Activated CD4-positive, alpha-beta memory T cell treated with anti-CD3 and anti-CD28 coated beads for 36 hours (primary cell): Measurements from ENCODE around the gene GALNT1. TPM values are rescaled to one million over a fixed set of nuclear protein-coding genes. Genes with fewer than 3 reads are reported as not detected.

ENCODE experiments used
- CTCF ChIA-PET: fragments of 350-600 bp; sonication (Branson Sonifier 250); formaldehyde crosslinking; loops from one replicate; lab custom pipeline; 2021; ENCODE audit warnings: antibody characterized with exemption, inconsistent platforms; lab: Charles Lee
- POLR2A ChIA-PET: fragments of 350-600 bp; sonication (Branson Sonifier 250); formaldehyde crosslinking; loops from one replicate; lab custom pipeline; 2021; ENCODE audit warnings: antibody characterized with exemption; lab: Charles Lee
- DNase-seq: peaks from one replicate; pipeline ENCODE4 v3.0.0-alpha.2; 2020
- H3K27ac Mint-ChIP-seq: one replicate; pipeline ENCODE4 v1.8.0; 2021; ENCODE audit warnings: mixed read lengths
- H3K27me3 Mint-ChIP-seq: one replicate; pipeline ENCODE4 v1.8.0; 2021; ENCODE audit warnings: mixed read lengths
- H3K36me3 Mint-ChIP-seq: one replicate; pipeline ENCODE4 v1.8.0; 2021; ENCODE audit warnings: mixed read lengths
- H3K4me1 Mint-ChIP-seq: one replicate; pipeline ENCODE4 v1.8.0; 2021; ENCODE audit warnings: low read depth, mixed read lengths
- H3K4me3 Mint-ChIP-seq: one replicate; pipeline ENCODE4 v1.8.0; 2021; ENCODE audit warnings: mild to moderate bottlenecking, mixed read lengths
- H3K9me3 Mint-ChIP-seq: one replicate; pipeline ENCODE4 v1.8.0; 2021; ENCODE audit warnings: mixed read lengths
- intact Hi-C: fragments of 100-400 bp; cut with micrococcal nuclease; formaldehyde crosslinking; loops from one replicate; pipeline ENCODE4 v1.15.1; 2023
- total RNA-seq, 2 experiments: library from RNA; stranded (reverse); gene quantifications; one replicate each; pipeline ENCODE4 v1.2.3, GENCODE V29; 2021

Gene GALNT1
- total RNA-seq, 2 experiments from 2014 or later, result 37.2 to 38.2 TPM

GRCh38 chr18:35584735-35585134 is 3.2 kb downstream of the GALNT1 start:
- Mint-ChIP-seq H3K27me3 (peaks cover 3% of the 10 kb centered on the region), H3K27ac (no peak overlapping the region), H3K4me1 (peaks cover 33% of the 10 kb centered on the region), H3K9me3 (peaks cover 13% of the 10 kb centered on the region), H3K4me3 (no peak overlapping the region), H3K36me3 (peaks cover 9% of the 10 kb centered on the region)
- POLR2A ChIA-PET, result no interaction called here
- intact Hi-C loops, result loop anchor here (5.0 kb wide), 2 partner anchors 368 to 388 kb away; partner anchors contain the start of gene RMP24
- CTCF ChIA-PET, result no interaction called here
- DNase-seq, result no peak

GRCh38 chr18:35585608-35586007 is 4.1 kb downstream of the GALNT1 start:
- Mint-ChIP-seq H3K9me3 (peaks cover 13% of the 10 kb centered on the region), H3K36me3 (peaks cover 9% of the 10 kb centered on the region), H3K4me1 (peaks cover 33% of the 10 kb centered on the region), H3K4me3 (no peak overlapping the region), H3K27ac (no peak overlapping the region), H3K27me3 (no peaks in the 10 kb centered on the region)
- CTCF ChIA-PET, result no interaction called here
- DNase-seq, result no peak
- POLR2A ChIA-PET, result no interaction called here
- intact Hi-C loops, result loop anchor here (5.0 kb wide), 1 partner anchor 367 kb away; no protein-coding TSS in a partner anchor

DNA sequence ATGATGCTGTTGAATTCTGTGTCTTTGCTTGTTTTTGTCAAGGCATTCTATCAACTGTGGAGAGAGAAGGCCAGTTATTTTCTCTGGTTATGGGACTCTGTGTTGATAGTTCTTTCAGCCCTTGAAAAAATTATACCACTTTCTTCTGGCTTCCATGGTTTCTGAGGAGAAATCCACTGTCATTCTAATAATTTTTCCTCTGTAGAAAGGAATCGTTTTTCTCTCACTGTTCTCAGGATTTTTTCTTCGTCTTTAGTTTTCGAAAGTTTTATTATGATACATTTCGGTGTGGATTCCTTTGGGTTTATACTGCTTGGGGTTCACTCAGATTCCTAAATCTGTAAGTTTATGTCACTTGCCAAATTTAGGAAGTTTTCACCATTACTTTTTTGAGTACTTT is 6.6 kb downstream of the GALNT1 start:
- ChIA-PET CTCF (interaction anchor here (1.5 kb wide), 1 partner anchor 169 kb away, joined by 5 read pairs; no protein-coding TSS in a partner anchor), POLR2A (no interaction called here)
- Mint-ChIP-seq H3K27ac (no peak overlapping the region), H3K27me3 (no peaks in the 10 kb centered on the region), H3K4me3 (no peak overlapping the region), H3K4me1 (peaks cover 25% of the 10 kb centered on the region), H3K9me3 (peaks cover 13% of the 10 kb centered on the region), H3K36me3 (peaks cover 9% of the 10 kb centered on the region)
- DNase-seq, result no peak
- intact Hi-C loops, result loop anchor here (5.0 kb wide), 1 partner anchor 364 kb away; no protein-coding TSS in a partner anchor

DNA sequence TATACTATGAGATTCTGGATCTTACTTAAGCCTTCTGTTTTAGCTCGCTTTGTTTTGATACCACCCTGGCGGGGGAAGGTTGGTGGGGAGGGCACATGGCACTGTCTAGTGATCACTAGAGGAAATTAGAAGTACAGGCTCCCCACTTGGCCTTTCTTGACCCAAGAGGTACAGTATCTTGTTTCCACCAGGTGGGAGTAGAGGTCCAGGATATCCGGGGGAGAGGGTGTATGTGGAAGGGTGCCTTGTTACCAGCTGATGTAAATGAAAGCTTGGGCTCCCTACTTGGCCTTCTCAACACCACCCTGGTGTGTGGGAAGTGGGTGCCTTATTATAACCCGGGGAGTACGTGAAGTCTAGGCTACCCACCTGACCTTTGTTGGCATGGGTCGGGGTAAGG is 7.5 kb downstream of the GALNT1 start:
- Mint-ChIP-seq H3K27ac (no peak overlapping the region), H3K9me3 (peaks cover 13% of the 10 kb centered on the region), H3K27me3 (no peaks in the 10 kb centered on the region), H3K36me3 (peaks cover 9% of the 10 kb centered on the region), H3K4me1 (peaks cover 21% of the 10 kb centered on the region), H3K4me3 (no peak overlapping the region)
- ChIA-PET POLR2A (interaction anchor here (0.6 kb wide), 1 partner anchor 176 kb away, joined by 3 read pairs; no protein-coding TSS in a partner anchor), CTCF (interaction anchor here (0.7 to 1.5 kb wide), 4 partner anchors 17 to 178 kb away, joined by 3 to 5 read pairs (median 3); no protein-coding TSS in a partner anchor)
- intact Hi-C loops, result loop anchor here (5.0 kb wide), 1 partner anchor 363 kb away; no protein-coding TSS in a partner anchor
- DNase-seq, result peak; percentile 40

GRCh38 chr18:35589546-35589945 is 8.0 kb downstream of the GALNT1 start:
- ChIA-PET POLR2A (no interaction called here), CTCF (interaction anchor here (0.7 to 1.5 kb wide), 4 partner anchors 16 to 179 kb away, joined by 3 to 5 read pairs (median 3); no protein-coding TSS in a partner anchor)
- Mint-ChIP-seq H3K4me3 (no peak overlapping the region), H3K27ac (no peak overlapping the region), H3K27me3 (no peaks in the 10 kb centered on the region), H3K4me1 (peaks cover 21% of the 10 kb centered on the region), H3K9me3 (peaks cover 13% of the 10 kb centered on the region), H3K36me3 (peaks cover 9% of the 10 kb centered on the region)
- no peak for DNase-seq
- intact Hi-C loops, result loop anchor here (5.0 kb wide), 1 partner anchor 363 kb away; no protein-coding TSS in a partner anchor

- Mint-ChIP-seq H3K27ac (peak overlapping the region; percentile 7), H3K4me3 (no peak overlapping the region), H3K4me1 (peaks cover 18% of the 10 kb centered on the region), H3K27me3 (no peaks in the 10 kb centered on the region), H3K9me3 (peaks cover 10% of the 10 kb centered on the region), H3K36me3 (peaks cover 9% of the 10 kb centered on the region)
- ChIA-PET CTCF (interaction anchor here (0.7 to 1.0 kb wide), 2 partner anchors 166 to 694 kb away, joined by 3 read pairs; no protein-coding TSS in a partner anchor), POLR2A (no interaction called here)
- intact Hi-C loops, result no loop called here
- DNase-seq, result no peak
Measured at GRCh38 chr18:35590935-35591334, 9.4 kb downstream of the GALNT1 start.

- intact Hi-C loops, result no loop called here
- no peaks in the 10 kb centered on the region for H3K27me3 Mint-ChIP-seq
- H3K36me3 Mint-ChIP-seq, result peaks cover 9% of the 10 kb centered on the region
- peak; percentile 18 for DNase-seq
- peaks cover 10% of the 10 kb centered on the region for H3K9me3 Mint-ChIP-seq
- CTCF ChIA-PET, result no interaction called here
- H3K27ac Mint-ChIP-seq, result no peak overlapping the region
- no peak overlapping the region for H3K4me3 Mint-ChIP-seq
- POLR2A ChIA-PET, result no interaction called here
- H3K4me1 Mint-ChIP-seq, result peaks cover 20% of the 10 kb centered on the region
Measured at GRCh38 chr18:35592298-35592697, 10.8 kb downstream of the GALNT1 start.

DNA sequence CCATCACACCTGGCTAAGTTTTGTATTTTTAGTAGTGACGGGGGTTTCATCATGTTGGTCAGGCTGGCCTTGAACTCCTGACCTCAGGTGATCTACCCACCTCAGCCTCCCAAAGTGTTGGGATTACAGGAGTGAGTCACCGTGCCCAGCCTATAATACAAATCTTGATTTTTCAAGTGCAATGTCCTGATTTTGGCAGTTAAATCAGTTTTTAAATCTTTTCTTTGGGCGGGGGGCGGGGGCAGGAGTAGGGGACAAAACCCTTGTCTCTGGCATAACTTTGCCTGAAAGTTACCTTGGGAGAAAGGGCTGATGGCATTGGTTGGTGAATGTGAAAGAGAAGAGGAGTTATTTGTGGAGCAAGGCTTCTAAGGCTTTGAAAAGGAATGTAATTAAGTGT is 12.3 kb downstream of the GALNT1 start:
- Mint-ChIP-seq H3K4me1 (peaks cover 11% of the 10 kb centered on the region), H3K36me3 (peaks cover 3% of the 10 kb centered on the region), H3K27me3 (no peaks in the 10 kb centered on the region), H3K27ac (no peak overlapping the region), H3K9me3 (peaks cover 3% of the 10 kb centered on the region), H3K4me3 (no peak overlapping the region)
- intact Hi-C loops, result no loop called here
- POLR2A ChIA-PET, result no interaction called here
- CTCF ChIA-PET, result no interaction called here
- no peak for DNase-seq

DNA sequence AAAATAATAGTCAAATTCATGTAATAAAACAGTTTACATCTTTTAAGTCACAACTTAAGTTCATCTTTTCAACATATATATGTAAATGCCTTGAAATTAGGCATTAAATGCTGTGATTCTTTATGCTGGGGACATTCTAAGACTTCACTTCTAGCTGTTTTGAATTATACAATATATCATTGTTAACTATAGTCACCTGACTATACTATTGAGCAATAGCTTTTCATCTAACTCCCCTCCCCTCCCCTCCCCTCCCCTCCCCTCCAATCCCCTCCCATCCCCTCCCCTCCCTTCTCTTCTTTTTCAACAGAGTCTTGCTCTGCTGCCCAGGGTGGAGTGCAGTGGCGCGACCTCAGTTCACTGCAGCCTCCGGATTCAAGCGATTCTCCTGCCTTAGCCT is 16.2 kb downstream of the GALNT1 start:
- H3K27ac Mint-ChIP-seq, result no peak overlapping the region
- peaks cover 34% of the 10 kb centered on the region for H3K9me3 Mint-ChIP-seq
- no peak for DNase-seq
- H3K27me3 Mint-ChIP-seq, result no peaks in the 10 kb centered on the region
- intact Hi-C loops, result no loop called here
- H3K36me3 Mint-ChIP-seq, result peaks cover 25% of the 10 kb centered on the region
- no peak overlapping the region for H3K4me3 Mint-ChIP-seq
- POLR2A ChIA-PET, result no interaction called here
- peaks cover 5% of the 10 kb centered on the region for H3K4me1 Mint-ChIP-seq
- CTCF ChIA-PET, result no interaction called here

- Mint-ChIP-seq H3K36me3 (peaks cover 30% of the 10 kb centered on the region), H3K4me3 (no peak overlapping the region), H3K4me1 (peaks cover 22% of the 10 kb centered on the region), H3K9me3 (peaks cover 47% of the 10 kb centered on the region), H3K27me3 (no peaks in the 10 kb centered on the region), H3K27ac (no peak overlapping the region)
- intact Hi-C loops, result no loop called here
- no peak for DNase-seq
- ChIA-PET POLR2A (no interaction called here), CTCF (no interaction called here)
Measured at GRCh38 chr18:35602193-35602820, 20.8 kb downstream of the GALNT1 start.

DNA sequence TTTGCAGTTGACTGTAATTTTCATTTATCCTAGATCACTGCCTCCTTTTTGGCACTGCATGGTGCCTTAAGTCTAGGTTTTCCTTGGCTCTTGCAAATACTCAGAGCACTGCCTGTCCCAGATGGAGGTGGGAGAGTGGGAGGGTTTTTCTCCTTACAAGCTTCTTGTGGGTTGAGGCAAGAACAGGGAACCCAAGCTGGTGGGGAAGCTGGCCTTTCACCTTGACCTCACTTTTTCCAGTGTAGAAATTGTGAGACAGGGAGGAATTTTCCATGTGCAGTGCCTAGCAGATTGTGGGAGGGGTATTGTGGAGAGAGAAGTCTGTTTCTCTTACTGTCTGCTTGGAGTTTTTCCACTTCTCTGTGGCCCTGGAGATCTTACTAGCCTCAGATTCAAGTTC is 21.5 kb downstream of the GALNT1 start:
- intact Hi-C loops, result no loop called here
- CTCF ChIA-PET, result no interaction called here
- H3K4me3 Mint-ChIP-seq, result no peak overlapping the region
- no peak overlapping the region for H3K27ac Mint-ChIP-seq
- peaks cover 47% of the 10 kb centered on the region for H3K9me3 Mint-ChIP-seq
- peaks cover 24% of the 10 kb centered on the region for H3K4me1 Mint-ChIP-seq
- no peak for DNase-seq
- H3K27me3 Mint-ChIP-seq, result no peaks in the 10 kb centered on the region
- POLR2A ChIA-PET, result no interaction called here
- peaks cover 30% of the 10 kb centered on the region for H3K36me3 Mint-ChIP-seq

GRCh38 chr18:35603528-35603927 is 22.0 kb downstream of the GALNT1 start:
- H3K9me3 Mint-ChIP-seq, result peaks cover 44% of the 10 kb centered on the region
- intact Hi-C loops, result no loop called here
- H3K27ac Mint-ChIP-seq, result no peak overlapping the region
- peaks cover 27% of the 10 kb centered on the region for H3K36me3 Mint-ChIP-seq
- ChIA-PET CTCF (no interaction called here), POLR2A (no interaction called here)
- H3K27me3 Mint-ChIP-seq, result no peaks in the 10 kb centered on the region
- no peak for DNase-seq
- no peak overlapping the region for H3K4me3 Mint-ChIP-seq
- H3K4me1 Mint-ChIP-seq, result peaks cover 24% of the 10 kb centered on the region
